Activated naive CD4-positive, alpha-beta T cell treated with anti-CD3 and anti-CD28 coated beads, Interleukin-2, amount 50 U/mL, for 16 hours (primary cell): ENCODE results near the gene RCC1.
"Not testable (repeated sequence)": the region's sequence is repeated elsewhere in the genome, so short reads cannot be mapped to it uniquely, and the experiment has no call there.

Experiments used
- DNase-seq: peaks from one replicate; pipeline ENCODE4 v3.0.0-alpha.2; 2020

The RCC1 gene

DNA sequence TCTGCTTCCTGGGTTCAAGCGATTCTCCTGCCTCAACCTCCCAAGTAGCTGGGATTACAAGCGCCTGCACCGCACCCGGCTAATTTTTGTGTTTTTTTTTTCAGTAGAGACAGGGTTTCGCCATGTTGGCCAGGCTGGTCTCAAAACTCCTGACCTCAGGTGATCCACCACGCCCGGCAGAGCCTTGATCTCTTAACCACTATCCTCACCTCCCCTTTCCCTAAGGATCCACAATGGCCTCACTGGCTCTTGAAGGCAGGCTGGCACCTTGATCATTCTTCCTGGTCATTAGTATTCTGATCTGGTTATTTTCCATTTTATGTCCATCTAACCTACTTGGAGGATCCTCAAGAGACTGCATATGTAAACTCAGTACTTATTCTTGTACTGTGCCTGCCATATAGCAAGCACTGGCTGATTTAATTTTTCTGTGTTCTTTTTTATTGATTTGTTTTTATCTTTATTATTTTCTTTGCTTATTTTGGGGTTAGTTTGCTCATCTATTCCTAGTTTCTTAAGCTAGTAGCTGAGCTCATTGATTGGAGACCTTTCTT lies 6.3 kb downstream of the RCC1 start:
- DNase-seq: no peak

DNA sequence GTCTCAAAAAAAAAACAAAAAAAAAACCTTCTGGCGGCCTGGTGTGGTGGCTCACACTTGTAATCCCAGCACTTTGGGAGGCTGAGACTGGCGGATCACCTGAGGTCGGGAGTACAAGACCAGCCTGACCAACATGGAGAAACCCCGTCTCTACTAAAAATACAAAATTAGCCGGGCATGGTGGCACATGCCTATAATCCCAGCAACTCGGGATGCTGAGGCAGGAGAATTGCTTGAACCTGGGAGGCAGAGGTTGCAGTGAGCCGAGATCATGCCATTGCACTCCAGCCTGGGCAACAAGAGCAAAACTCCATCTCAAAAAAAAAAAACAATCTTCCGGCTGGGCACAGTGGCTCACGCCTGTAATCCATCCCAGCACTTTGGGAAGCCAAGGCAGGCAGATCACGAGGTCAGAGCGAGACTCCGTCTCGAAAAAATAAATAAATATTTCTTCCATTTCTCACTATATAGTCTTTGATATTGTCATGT lies 8.6 kb downstream of the RCC1 start:
- DNase-seq: not testable (repeated sequence)

- no peak for DNase-seq
Measured at GRCh38 chr1:28516518-28516956, 10.7 kb downstream of the RCC1 start.

DNA sequence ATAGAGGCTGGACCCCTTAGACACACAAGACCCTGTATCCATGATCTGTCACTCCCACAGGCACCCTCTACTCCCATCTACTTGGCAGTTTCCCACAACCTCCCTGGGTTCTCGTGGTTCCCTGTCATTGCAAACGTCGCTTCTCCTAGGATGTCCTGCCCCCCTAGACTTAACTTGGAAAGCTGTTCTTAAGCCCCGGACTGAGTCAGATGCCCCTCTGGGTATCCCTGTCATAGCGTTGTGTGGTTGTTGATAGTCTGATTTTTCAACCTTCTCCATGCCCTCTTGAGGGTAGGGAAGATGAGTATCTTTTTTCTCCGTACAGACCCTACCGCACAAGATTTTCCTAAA lies 11.8 kb downstream of the RCC1 start:
- no peak for DNase-seq

GRCh38 chr1:28518000-28518744 lies 12.3 kb downstream of the RCC1 start:
- peak; percentile 91 for DNase-seq

- peak; percentile 44 for DNase-seq
Measured at GRCh38 chr1:28518745-28519341, 13.0 kb downstream of the RCC1 start.

- DNase-seq: no peak
Measured at GRCh38 chr1:28519946-28520725, 14.3 kb downstream of the RCC1 start.

- DNase-seq: not testable (repeated sequence)
Measured at GRCh38 chr1:28520796-28521195, 15.0 kb downstream of the RCC1 start.

GRCh38 chr1:28521502-28522164 lies 15.8 kb downstream of the RCC1 start:
- DNase-seq: no peak

DNA sequence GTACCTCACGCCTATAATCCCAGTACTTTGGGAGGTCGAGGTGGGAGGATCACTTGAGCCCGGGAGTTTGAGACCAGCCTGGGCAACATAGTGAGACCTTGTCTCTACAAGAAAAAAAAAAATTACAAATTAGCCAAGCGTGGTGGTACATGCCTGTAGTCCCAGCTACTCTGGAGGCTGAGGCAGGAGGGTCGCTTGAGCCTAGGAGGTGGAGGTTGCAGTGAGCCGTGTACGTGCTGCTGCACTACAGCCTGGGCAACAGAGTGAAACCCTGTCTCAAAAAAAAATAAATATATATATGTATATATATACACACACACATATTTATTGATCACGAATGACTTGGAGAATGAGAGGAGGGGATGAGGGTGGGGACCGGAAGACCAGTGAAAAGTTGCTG lies 16.7 kb downstream of the RCC1 start:
- not testable (repeated sequence) for DNase-seq

DNA sequence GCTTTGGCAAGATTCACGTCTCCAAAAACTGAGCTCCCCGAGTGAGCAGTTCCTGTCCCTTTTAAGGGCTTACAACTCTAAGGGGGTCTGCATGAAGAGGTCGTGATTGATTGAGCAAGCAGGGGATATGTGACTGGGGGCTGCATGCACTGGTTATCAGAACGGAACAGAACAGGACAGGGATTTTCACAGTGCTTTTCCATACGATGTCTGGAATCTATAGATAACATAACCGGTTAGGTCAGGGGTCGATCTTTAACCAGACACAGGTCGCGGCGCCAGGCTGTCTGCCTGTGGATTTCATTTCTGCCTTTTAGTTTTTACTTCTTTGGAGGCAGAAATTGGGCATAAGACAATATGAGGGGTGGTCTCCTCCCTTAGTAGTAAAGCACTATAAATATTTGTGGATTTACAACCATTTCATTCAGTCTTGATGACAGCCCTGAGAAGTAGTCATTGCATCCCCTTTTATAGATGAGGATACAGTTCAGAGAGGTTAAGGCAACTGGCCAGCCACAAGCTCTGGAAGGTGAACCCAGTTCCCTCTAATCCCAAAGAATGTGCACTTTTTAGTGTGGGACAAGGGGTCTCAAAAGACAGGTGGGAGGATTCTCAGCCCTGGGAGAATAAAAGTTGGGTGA lies 19.3 kb downstream of the RCC1 start:
- not testable (repeated sequence) for DNase-seq

DNA sequence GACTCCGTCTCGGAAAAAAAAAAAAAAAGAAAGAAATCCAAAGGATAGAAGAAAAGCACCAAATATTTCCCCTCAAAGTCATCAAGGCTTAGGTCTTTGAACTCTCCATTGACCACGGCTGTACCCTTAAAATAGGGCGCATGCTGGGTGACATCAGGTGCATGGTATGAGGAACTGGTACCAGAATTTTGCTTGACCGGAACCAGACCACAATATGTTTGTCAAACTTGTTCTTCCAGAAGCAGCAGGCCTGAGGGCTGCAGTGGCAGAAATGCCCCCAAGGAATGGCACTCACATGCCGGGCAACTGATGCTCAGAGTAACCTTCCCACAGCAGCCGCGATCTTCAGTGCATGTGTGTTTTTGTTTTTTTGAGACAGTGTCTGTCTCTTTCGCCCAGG lies 21.0 kb downstream of the RCC1 start:
- no peak for DNase-seq

GRCh38 chr1:28530456-28530855 lies 24.6 kb downstream of the RCC1 start:
- DNase-seq: no peak

DNA sequence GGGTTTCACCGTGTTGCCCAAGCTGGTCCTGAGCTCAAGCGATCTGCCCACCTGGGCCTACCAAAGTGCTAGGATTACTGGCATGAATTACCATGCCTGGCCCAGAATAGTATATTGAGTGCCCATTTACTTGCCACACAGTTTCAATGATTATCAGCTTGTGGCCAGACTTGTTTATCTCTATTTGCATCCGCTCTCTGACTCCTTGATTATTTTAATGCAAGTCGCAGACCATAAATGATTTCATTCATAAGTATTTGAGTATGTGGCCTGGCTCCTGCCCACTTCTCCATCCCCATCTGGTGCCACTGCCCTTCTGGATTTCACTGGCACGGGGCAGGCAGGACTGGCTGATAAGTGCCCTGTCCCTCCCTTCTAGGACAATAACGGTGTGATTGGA lies 28.8 kb downstream of the RCC1 start:
- DNase-seq: no peak

- no peak for DNase-seq
Measured at GRCh38 chr1:28535180-28535579, 29.3 kb downstream of the RCC1 start.

- no peak for DNase-seq
Measured at GRCh38 chr1:28537457-28538199, 31.8 kb downstream of the RCC1 start.

GRCh38 chr1:28538286-28538685 lies 32.4 kb downstream of the RCC1 start:
- DNase-seq: no peak

DNA sequence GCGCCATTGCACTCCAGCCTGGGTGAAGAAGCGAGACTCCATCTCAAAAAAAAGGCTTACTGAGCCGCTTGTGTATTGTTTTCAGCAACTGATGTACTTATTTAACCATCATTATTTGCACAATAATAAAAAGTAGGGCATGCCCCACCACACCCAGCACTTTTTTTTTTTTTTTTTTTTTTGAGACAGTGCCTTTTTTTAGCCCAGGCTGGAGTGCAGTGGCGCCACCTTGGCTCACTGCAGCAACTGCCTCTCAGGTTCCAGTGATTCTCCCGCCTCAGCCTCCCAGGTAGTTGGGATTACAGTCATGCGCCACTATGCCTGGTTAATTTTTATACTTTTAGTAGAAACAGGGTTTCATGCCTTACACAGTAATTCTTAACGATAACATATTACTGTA lies 34.8 kb downstream of the RCC1 start:
- DNase-seq: no peak

- DNase-seq: not testable (repeated sequence)
Measured at GRCh38 chr1:28541414-28542015, 35.7 kb downstream of the RCC1 start.

DNA sequence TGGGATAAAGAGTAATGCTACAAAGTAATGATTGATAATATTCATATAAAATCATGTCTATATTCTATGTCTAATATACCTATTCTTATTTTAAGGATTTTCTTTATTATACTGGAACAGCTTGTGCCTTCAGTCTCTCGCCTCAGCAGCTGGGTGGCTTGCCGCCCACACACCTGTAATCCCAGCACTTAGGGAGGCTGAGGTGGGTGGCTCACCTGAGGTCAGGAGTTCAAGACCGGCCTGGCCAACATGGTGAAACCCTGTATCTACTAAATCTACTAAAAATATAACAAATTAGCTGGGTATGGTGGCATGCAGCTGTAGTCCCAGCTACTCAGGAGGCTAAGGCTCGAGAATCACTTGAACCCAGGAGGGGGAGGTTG lies 39.4 kb downstream of the RCC1 start:
- DNase-seq: no peak

GRCh38 chr1:28548318-28548717 lies 42.5 kb downstream of the RCC1 start:
- no peak for DNase-seq
